SKM-1 (cell line): ENCODE results near the gene LETMD1.
"Not testable (repeated sequence)": the region's sequence is repeated elsewhere in the genome, so short reads cannot be mapped to it uniquely, and the experiment has no call there.

Source experiments
- DNase-seq: peaks from one replicate; lab custom pipeline; 2025; ENCODE audit not compliant: unreplicated experiment; lab: John Stamatoyannopoulos, UW

The LETMD1 gene

GRCh38 chr12:51076236-51076930 lies 28.3 kb downstream of the LETMD1 start:
- no peak for DNase-seq

GRCh38 chr12:51077930-51078329 lies 29.8 kb downstream of the LETMD1 start:
- DNase-seq = no peak

GRCh38 chr12:51078346-51078745 lies 30.2 kb downstream of the LETMD1 start:
- DNase-seq = not testable (repeated sequence)

- DNase-seq = not testable (repeated sequence)
Observed at GRCh38 chr12:51078866-51079265, 30.7 kb downstream of the LETMD1 start.

GRCh38 chr12:51080136-51080535 lies 32.0 kb downstream of the LETMD1 start:
- no peak for DNase-seq

- DNase-seq = no peak
Observed at GRCh38 chr12:51081421-51081820, 33.3 kb downstream of the LETMD1 start.

GRCh38 chr12:51082561-51083125 lies 34.5 kb downstream of the LETMD1 start:
- no peak for DNase-seq

GRCh38 chr12:51083126-51083833 lies 35.2 kb downstream of the LETMD1 start, which contains the start of gene CSRNP2:
CSRNP2 (minus strand) TSS chr12:51083596; CDS start chr12:51076561, 7,035 bp downstream.
- peak; percentile 57 for DNase-seq

GRCh38 chr12:51085757-51086156 lies 37.6 kb downstream of the LETMD1 start:
- no peak for DNase-seq

- DNase-seq = no peak
Observed at GRCh38 chr12:51086933-51087332, 38.8 kb downstream of the LETMD1 start.

- DNase-seq = no peak
Observed at GRCh38 chr12:51087818-51088217, 39.7 kb downstream of the LETMD1 start.

GRCh38 chr12:51090705-51091229 lies 42.6 kb downstream of the LETMD1 start:
- no peak for DNase-seq

- DNase-seq = no peak
Observed at GRCh38 chr12:51098611-51099010, 50.5 kb downstream of the LETMD1 start.

- DNase-seq = no peak
Observed at GRCh38 chr12:51103977-51104376, 55.9 kb downstream of the LETMD1 start.

- no peak for DNase-seq
Observed at GRCh38 chr12:51108136-51108535, 60.0 kb downstream of the LETMD1 start.
